Heart left ventricle (tissue), 16 donors: ENCODE results near the gene EP400. TPM values are rescaled to one million over a fixed set of nuclear protein-coding genes. Genes with fewer than 3 reads are reported as not detected.

ENCODE experiments used
- ATAC-seq, 4 donors: fragments of 200-7000 bp; cut with Tn5 transposase; one replicate each; pipeline ENCODE4 v1.9.1; 2020 to 2022; ENCODE audit warnings: moderate library complexity in 4 of 4, mild to moderate bottlenecking in 3 of 4, moderate number of reproducible peaks in 1 of 4
- DNase-seq, 5 donors: peaks; one replicate each; pipeline ENCODE4 v3.0.0-alpha.2; 2020
- H3K27ac ChIP-seq, 12 donors: fragments of 200-600 bp; sonication (generic) in 4 of 12; one replicate each; pipeline versions ENCODE4 v1.5.0 to v1.8.0; 2016 to 2022; ENCODE audit warnings: mild to moderate bottlenecking in 2 of 12
- H3K27me3 ChIP-seq, 9 donors: fragments of 200-600 bp; sonication (generic) in 2 of 9; one replicate each; pipeline versions ENCODE4 v1.5.1 to v1.8.0; 2016 to 2022; ENCODE audit warnings: mild to moderate bottlenecking in 3 of 9
- H3K36me3 ChIP-seq, 9 donors: fragments of 200-600 bp; sonication (generic) in 2 of 9; one replicate each; pipeline versions ENCODE4 v1.5.0 to v1.8.0; 2018 to 2022; ENCODE audit warnings: mild to moderate bottlenecking in 2 of 9
- H3K4me1 ChIP-seq, 12 donors: fragments of 200-600 bp; sonication (generic) in 4 of 12; one replicate each; pipeline versions ENCODE4 v1.5.0 to v1.8.0; 2016 to 2022; ENCODE audit warnings: mild to moderate bottlenecking in 3 of 12
- H3K4me3 ChIP-seq, 12 donors: fragments of 200-600 bp; sonication (generic) in 4 of 12; one replicate each; pipeline versions ENCODE4 v1.5.0 to v1.8.0; 2017 to 2022; ENCODE audit warnings: mild to moderate bottlenecking in 9 of 12, moderate library complexity in 4 of 12
- H3K9me3 ChIP-seq, 12 donors: fragments of 200-600 bp; sonication (generic) in 4 of 12; one replicate each; pipeline versions ENCODE4 v1.5.0 to v1.8.0; 2016 to 2022; ENCODE audit warnings: mild to moderate bottlenecking in 1 of 12
- CTCF ChIP-seq, 12 donors: fragments of 200-600 bp; sonication (generic) in 4 of 12; IDR thresholded peaks; one replicate each; pipeline versions ENCODE4 v1.5.0 to v1.8.0; 2018 to 2022; ENCODE audit warnings: antibody characterized with exemption in 12 of 12, mild to moderate bottlenecking in 5 of 12
- POLR2A ChIP-seq, 2 donors: fragments of 450-650 bp; IDR thresholded peaks; one replicate each; pipeline ENCODE4 v1.6.1; 2017; ENCODE audit warnings: antibody characterized with exemption in 2 of 2, mild to moderate bottlenecking in 2 of 2, moderate library complexity in 2 of 2
- WGBS, 4 donors: extraction: QIAGEN DNeasy Blood & Tissue Kit in 2 of 4; methylation state at CpG; one replicate each; pipeline versions ENCODE4 v1.1.5 to v1.1.7; 2013 to 2018; 5-methylcytosine and 5-hydroxymethylcytosine counted together
- intact Hi-C, 10 donors: fragments of 100-400 bp; cut with DNase I; formaldehyde crosslinking; loops; one replicate each; pipeline versions ENCODE4 v1.11.1 to v1.14.2; 2022
- polyA plus RNA-seq, 2 donors: library from polyadenylated mRNA; stranded (reverse); fragments of 200-250 nt; gene quantifications; one replicate each; pipeline ENCODE4 v1.2.3, GENCODE V29; 2013
- total RNA-seq, 9 donors: library from RNA; depleted of rRNA in 2 of 9; stranded (reverse); fragments of >200 nt in 2 of 9; fragmentation: NEBNext Ultra II Directional in 3 of 9; extraction: Animal tissue kit (Norgen Biotek cat#: 25700) in 3 of 9; gene quantifications; one replicate each; pipeline versions ENCODE4 v1.1.0 to v1.2.4, GENCODE V29; 2016 to 2023
- donor health status: ischemic (EF 13 %, LVEDD 7.1; RV severe dilation, severe dysfunction).
- donor health status: healthy with polysubstance abuse.
- donor health status: DM: no; HTN: yes; CAD: no.
- donor health status: DM: no; HTN: no; CAD: no.
- donor health status: ischemic (EF 25% LVEDD 6.9; RV normal size, moderate dysfunction).
- donor health status: ischemic (EF 25% LVEDD 5.7; RV mildly dilated, moderate dysfunction).
- donor health status: healthy.
- donor health status: DM: yes; HTN: yes; CAD: no.
- donor health status: ischemic (EF 35%, LVEDD 5.7; RV mildly dilated, moderate dysfunction).
- donor health status: nonischemic (EF 11% LVEDD 7.7; RV severe dilation, severe dysfunction).
- donor health status: DM: yes; HTN: yes; CAD: no.
- donor health status: PGD.
- donor health status: ischemic (EF 29% LVEDD 5.4; RV normal size, mild dysfunction).
- donor health status: nonischemic (EF 23%, LVEDD 6.1; RV moderate dilation, normal function).

Gene EP400
- total and polyA plus RNA-seq, 11 donors = 9.8 to 27.8 (median 13.5) TPM

DNA sequence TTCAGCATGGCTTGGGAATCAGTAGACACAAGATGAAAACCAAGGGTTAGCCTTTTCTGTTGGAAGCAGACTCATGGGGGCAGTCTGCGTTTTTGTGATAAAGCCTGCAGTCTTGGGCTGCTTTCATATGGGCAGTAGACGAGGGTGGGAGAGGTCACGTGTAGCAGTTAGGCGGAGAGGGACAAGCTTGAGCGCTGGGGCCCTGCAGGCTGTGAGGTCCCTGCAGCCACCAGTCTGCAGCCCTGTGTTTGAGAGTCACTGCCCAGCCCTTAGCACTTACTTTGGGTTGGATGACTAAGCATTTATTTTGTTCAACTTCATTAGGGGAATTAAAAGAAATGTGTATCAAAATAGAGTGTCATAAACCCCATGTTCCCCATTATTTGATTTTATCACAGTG, 37.2 kb downstream of the EP400 start:
- H3K36me3 ChIP-seq = peaks cover 0 to 98% (median 92%) of the 10 kb centered on the region in 9 donors
- no peak for DNase-seq
- no peak for TF ChIP-seq POLR2A (IDR thresholded peaks at IDR 0.05)
- no peak for TF ChIP-seq CTCF (IDR thresholded peaks at IDR 0.05)
- ATAC-seq = no peak
- H3K4me1 ChIP-seq = peaks cover 0 to 10% (median 0%) of the 10 kb centered on the region in 12 donors
- H3K27me3 ChIP-seq = no peaks in the 10 kb centered on the region
- H3K9me3 ChIP-seq = no peaks in the 10 kb centered on the region
- intact Hi-C loops = no loop called here
- no peak overlapping the region for H3K27ac ChIP-seq
- no peak overlapping the region for H3K4me3 ChIP-seq
- WGBS, 4 donors = 83 to 86% (median 85%) methylated on average over 5 of the region's 5 CpGs

GRCh38 chr12:131987552-131987951, 37.8 kb downstream of the EP400 start:
- 92 to 96% (median 93%) methylated on average over 8 of the region's 8 CpGs for WGBS, 4 donors
- Histone ChIP-seq H3K4me1 (peaks cover 0 to 10% (median 0%) of the 10 kb centered on the region in 12 donors), H3K27me3 (no peaks in the 10 kb centered on the region), H3K27ac (no peak overlapping the region), H3K4me3 (no peak overlapping the region), H3K9me3 (no peaks in the 10 kb centered on the region), H3K36me3 (peaks cover 0 to 98% (median 92%) of the 10 kb centered on the region in 9 donors)
- DNase-seq (no peak), ATAC-seq (no peak)
- intact Hi-C loops = no loop called here
- TF ChIP-seq POLR2A (IDR thresholded peaks at IDR 0.05) = no peak
- TF ChIP-seq CTCF (IDR thresholded peaks at IDR 0.05) = no peak

DNA sequence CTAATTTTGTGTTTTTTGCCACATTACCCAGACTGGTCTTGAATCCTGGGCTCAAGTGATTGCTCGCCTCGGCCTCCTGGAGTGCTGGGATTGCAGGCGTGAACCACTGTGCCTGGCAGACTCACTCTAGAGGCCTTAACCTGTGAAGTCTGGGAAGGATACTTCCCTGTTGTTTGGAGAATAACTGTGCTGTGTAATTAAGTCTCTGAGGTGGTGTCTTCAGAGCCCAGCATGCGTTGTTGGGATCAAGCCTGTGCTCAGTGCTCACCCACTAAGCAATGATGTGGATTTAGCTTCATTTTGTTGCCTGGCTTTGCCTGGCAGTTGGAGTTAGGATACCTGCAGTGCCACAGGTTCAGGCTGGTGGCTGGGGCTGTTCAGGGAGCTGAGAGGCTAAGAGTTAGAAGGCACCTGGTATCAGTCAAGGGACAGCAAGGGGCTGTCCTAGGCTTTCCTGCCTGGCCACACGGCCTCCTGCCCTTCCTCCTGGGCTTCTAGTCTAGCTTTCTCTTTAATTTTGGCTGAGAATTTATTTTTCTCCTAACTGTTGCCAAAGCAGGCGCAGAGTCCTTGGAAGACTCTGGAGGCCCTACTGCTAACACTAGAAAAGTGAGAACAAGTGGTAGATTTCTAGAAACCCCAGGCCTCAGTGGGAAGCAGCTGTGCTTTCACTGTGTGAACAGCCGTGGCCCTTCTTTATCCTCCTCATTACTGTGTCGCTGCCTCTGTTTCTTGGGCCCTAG, 38.5 kb downstream of the EP400 start:
- Histone ChIP-seq H3K36me3 (peaks cover 0 to 98% (median 92%) of the 10 kb centered on the region in 9 donors), H3K27me3 (no peaks in the 10 kb centered on the region), H3K4me3 (no peak overlapping the region), H3K4me1 (peaks cover 0 to 10% (median 0%) of the 10 kb centered on the region in 12 donors), H3K9me3 (no peaks in the 10 kb centered on the region), H3K27ac (peak overlapping the region in 1 of 12 donors; percentile 45)
- intact Hi-C loops = no loop called here
- TF ChIP-seq POLR2A (IDR thresholded peaks at IDR 0.05) = no peak
- no peak for TF ChIP-seq CTCF (IDR thresholded peaks at IDR 0.05)
- DNase-seq = no peak
- ATAC-seq = peak in 3 of 4 donors; percentile 19 to 45 (median 38)
- 83 to 87% (median 85%) methylated on average over 8 of the region's 8 CpGs for WGBS, 4 donors

GRCh38 chr12:131989021-131989420, 39.3 kb downstream of the EP400 start:
- WGBS, 4 donors = 79 to 94% (median 88%) methylated on average over 7 to 12 of the region's 12 CpGs
- Histone ChIP-seq H3K27ac (peak overlapping the region in 2 of 12 donors; percentile 2 to 45), H3K36me3 (peaks cover 0 to 98% (median 92%) of the 10 kb centered on the region in 9 donors), H3K4me1 (peaks cover 0 to 10% (median 0%) of the 10 kb centered on the region in 12 donors), H3K9me3 (no peaks in the 10 kb centered on the region), H3K27me3 (no peaks in the 10 kb centered on the region), H3K4me3 (no peak overlapping the region)
- intact Hi-C loops = no loop called here
- TF ChIP-seq CTCF (IDR thresholded peaks at IDR 0.05) (no peak), POLR2A (IDR thresholded peaks at IDR 0.05) (no peak)
- ATAC-seq (no peak), DNase-seq (no peak)
